Muscle layer of duodenum (tissue), 2 donors: ENCODE measurements around the gene PNLIPRP2.

Source experiments
- H3K27ac ChIP-seq: one replicate; pipeline ENCODE4 v1.7.0; 2013; ENCODE audit warnings: mild to moderate bottlenecking, low read length
- H3K27me3 ChIP-seq: one replicate; pipeline ENCODE4 v1.7.0; 2013; ENCODE audit warnings: low read depth, mild to moderate bottlenecking, control low read depth, low read length
- H3K36me3 ChIP-seq, 2 donors: one replicate each; pipeline ENCODE4 v1.7.0; 2013; ENCODE audit warnings: low read length in 2 of 2, control low read depth in 1 of 2, mild to moderate bottlenecking in 1 of 2; ENCODE audit not compliant: insufficient read depth in 2 of 2, control insufficient read depth in 1 of 2
- H3K4me1 ChIP-seq, 2 donors: one replicate each; pipeline ENCODE4 v1.7.0; 2013; ENCODE audit warnings: low read length in 2 of 2, mild to moderate bottlenecking in 2 of 2, control low read depth in 1 of 2, moderate library complexity in 1 of 2; ENCODE audit not compliant: insufficient read depth in 2 of 2, control insufficient read depth in 1 of 2
- H3K4me3 ChIP-seq, 2 donors: one replicate each; pipeline ENCODE4 v1.7.0; 2013; ENCODE audit warnings: low read length in 2 of 2, low read depth in 1 of 2, mild to moderate bottlenecking in 1 of 2
- H3K9me3 ChIP-seq, 2 donors: one replicate each; pipeline ENCODE4 v1.7.0; 2013; ENCODE audit warnings: low read length in 2 of 2, control low read depth in 1 of 2, mild to moderate bottlenecking in 1 of 2; ENCODE audit not compliant: control insufficient read depth in 1 of 2
- donor health status: healthy.

The PNLIPRP2 gene

GRCh38 chr10:116687633-116688032 is 66.9 kb downstream of the PNLIPRP2 start:
- peaks cover 3% of the 10 kb centered on the region in 2 donors for H3K36me3 ChIP-seq
- no peak overlapping the region for H3K27ac ChIP-seq
- H3K4me3 ChIP-seq: no peak overlapping the region
- H3K9me3 ChIP-seq: no peaks in the 10 kb centered on the region
- peaks cover 0 to 46% of the 10 kb centered on the region in 2 donors for H3K4me1 ChIP-seq
- H3K27me3 ChIP-seq: no peaks in the 10 kb centered on the region

GRCh38 chr10:116688241-116688711 is 67.5 kb downstream of the PNLIPRP2 start:
- peaks cover 0 to 49% of the 10 kb centered on the region in 2 donors for H3K4me1 ChIP-seq
- H3K4me3 ChIP-seq: peak overlapping the region in 1 of 2 donors; percentile 9
- H3K27me3 ChIP-seq: no peaks in the 10 kb centered on the region
- peaks cover 3 to 8% of the 10 kb centered on the region in 2 donors for H3K36me3 ChIP-seq
- no peak overlapping the region for H3K27ac ChIP-seq
- no peaks in the 10 kb centered on the region for H3K9me3 ChIP-seq

GRCh38 chr10:116688741-116689495 is 68.2 kb downstream of the PNLIPRP2 start:
- peaks cover 0 to 8% of the 10 kb centered on the region in 2 donors for H3K36me3 ChIP-seq
- no peak overlapping the region for H3K4me3 ChIP-seq
- H3K27me3 ChIP-seq: no peaks in the 10 kb centered on the region
- H3K9me3 ChIP-seq: no peaks in the 10 kb centered on the region
- peaks cover 0 to 49% of the 10 kb centered on the region in 2 donors for H3K4me1 ChIP-seq
- no peak overlapping the region for H3K27ac ChIP-seq

DNA sequence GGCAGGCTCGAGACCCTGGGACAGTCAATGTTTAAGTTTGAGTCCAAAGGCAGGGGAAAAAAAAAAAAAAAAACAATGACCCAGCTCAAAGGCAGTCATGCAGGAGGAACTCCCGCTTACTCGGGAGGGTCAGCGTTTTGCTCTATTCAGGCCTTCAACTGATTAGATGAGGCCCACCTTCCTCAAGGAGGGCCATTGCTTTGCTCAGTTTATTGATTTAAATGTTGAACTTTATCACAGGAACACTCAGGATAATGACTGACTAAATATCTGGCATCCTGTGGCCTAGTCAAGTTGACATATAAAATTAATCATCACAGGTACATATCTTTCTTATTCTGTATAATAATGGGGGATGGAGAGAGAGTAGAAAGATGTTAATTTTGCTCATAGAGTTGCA is 69.0 kb downstream of the PNLIPRP2 start:
- Histone ChIP-seq H3K4me1 (peaks cover 0 to 55% of the 10 kb centered on the region in 2 donors), H3K36me3 (peaks cover 0 to 8% of the 10 kb centered on the region in 2 donors), H3K27me3 (no peaks in the 10 kb centered on the region), H3K4me3 (no peak overlapping the region), H3K9me3 (no peaks in the 10 kb centered on the region), H3K27ac (no peak overlapping the region)

DNA sequence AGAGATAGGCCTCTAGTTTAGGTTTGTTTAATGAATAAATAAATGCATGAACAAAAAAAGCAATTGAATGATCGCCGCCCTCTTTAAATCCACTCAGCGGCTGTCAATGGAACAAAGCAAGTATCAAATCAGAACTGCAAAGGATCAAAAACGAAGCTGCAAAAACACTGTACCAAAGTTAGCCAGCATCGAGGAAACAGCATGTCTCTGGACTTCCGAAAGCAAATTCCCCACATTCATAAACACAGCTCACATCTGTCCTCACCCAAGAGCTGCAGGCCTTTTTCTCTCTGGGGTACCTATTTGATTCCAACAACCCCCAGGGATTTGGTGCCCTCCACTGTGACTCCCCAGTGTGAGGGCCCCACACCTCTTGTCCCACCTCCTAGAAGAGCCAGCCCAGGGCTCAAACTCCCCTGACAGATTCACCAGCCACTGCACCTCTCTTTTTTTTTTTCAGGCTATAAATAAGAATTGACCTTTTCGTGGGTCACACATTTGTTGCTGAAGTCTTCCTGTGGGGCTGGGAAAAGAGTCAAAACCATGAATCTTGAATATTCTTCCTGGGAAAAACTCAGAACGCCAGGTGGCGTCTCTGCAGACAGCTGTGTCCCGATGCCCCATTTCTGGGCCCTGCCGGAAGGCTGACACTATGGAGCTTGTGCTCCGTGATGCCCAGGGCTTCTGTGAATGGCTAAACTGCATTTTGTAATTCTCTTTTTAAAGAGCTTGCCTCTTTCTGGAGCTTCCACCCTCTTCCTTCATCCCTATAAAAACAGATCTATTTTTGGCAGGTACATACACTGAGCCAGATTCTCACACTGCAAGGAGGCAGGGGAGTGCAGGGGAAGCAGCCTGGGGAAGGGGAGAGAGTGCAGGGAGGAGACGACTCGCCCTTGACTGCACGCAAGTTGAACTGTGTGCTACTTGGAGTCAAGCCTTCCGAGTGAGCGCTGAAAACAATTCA is 69.9 kb downstream of the PNLIPRP2 start:
- H3K27ac ChIP-seq: no peak overlapping the region
- H3K9me3 ChIP-seq: no peaks in the 10 kb centered on the region
- H3K36me3 ChIP-seq: peaks cover 0 to 8% of the 10 kb centered on the region in 2 donors
- H3K27me3 ChIP-seq: no peaks in the 10 kb centered on the region
- peaks cover 0 to 55% of the 10 kb centered on the region in 2 donors for H3K4me1 ChIP-seq
- H3K4me3 ChIP-seq: no peak overlapping the region

DNA sequence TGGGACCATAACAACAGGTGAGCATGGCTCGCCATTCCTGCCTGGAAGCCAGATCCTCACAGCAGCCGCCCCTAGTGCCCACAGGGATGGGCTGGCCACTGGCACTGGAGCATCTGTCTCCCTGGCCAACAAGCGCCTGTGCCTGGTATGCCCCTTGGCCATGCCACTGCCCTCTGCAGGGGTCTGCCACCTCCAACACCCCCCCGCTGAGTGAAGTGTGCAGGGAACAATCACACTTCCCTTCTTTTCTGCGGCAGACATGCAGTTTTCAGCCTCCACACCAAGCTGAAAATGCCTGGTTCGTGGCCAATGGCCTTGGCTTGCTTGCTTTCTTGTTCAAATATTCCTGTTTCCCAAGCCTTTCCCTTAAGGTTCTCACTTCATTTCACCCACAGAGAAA is 70.9 kb downstream of the PNLIPRP2 start:
- Histone ChIP-seq H3K9me3 (no peaks in the 10 kb centered on the region), H3K36me3 (peaks cover 0 to 8% of the 10 kb centered on the region in 2 donors), H3K4me1 (peaks cover 0 to 55% of the 10 kb centered on the region in 2 donors), H3K27ac (no peak overlapping the region), H3K27me3 (no peaks in the 10 kb centered on the region), H3K4me3 (no peak overlapping the region)

GRCh38 chr10:116692225-116692624 is 71.5 kb downstream of the PNLIPRP2 start:
- Histone ChIP-seq H3K4me3 (no peak overlapping the region), H3K27ac (no peak overlapping the region), H3K9me3 (no peaks in the 10 kb centered on the region), H3K4me1 (peaks cover 0 to 53% of the 10 kb centered on the region in 2 donors), H3K27me3 (no peaks in the 10 kb centered on the region), H3K36me3 (peaks cover 0 to 8% of the 10 kb centered on the region in 2 donors)

DNA sequence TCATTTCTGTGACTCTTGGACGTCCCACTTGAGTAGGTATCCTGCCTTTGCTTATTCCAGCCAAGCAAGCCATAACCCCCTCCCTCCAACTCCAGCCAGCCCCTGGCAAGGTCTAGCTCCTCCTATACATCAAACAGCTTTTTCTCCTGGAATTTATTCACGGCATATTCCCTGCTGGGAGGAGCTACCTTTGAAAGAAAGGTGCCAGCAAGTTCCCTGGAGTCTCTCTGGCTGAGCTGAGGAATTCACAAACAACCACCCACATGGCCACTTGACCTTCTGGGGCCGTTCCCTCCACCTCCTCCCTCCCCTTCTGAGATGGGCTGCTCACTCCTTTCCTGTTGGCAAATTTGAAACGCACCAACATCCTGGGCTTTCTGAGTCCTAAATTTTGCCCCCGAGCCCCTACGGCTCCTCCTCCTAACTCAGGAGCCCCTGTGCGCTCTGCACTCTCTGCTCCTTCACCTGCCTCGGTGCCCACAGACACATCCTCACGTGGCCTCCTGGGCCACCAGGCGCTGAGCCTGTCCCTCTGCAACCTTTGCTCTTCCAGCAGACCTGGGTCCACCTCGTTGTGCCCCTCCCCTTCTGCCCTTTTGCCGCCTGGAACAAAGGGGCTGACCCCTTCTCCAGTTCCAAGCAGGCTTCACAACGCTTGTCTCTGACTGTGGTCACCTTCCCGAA is 73.6 kb downstream of the PNLIPRP2 start:
- Histone ChIP-seq H3K27me3 (no peaks in the 10 kb centered on the region), H3K9me3 (no peaks in the 10 kb centered on the region), H3K36me3 (peaks cover 0 to 10% of the 10 kb centered on the region in 2 donors), H3K4me1 (peaks cover 0 to 39% of the 10 kb centered on the region in 2 donors), H3K4me3 (no peak overlapping the region), H3K27ac (no peak overlapping the region)
